Fibroblast of lung (primary cell): ENCODE measurements around the gene THPO. TPM values are rescaled to one million over a fixed set of nuclear protein-coding genes. Genes with fewer than 3 reads are reported as not detected.
A peak's percentile ranks its signal among the peaks of the same experiment; 100 is the strongest.

Source experiments
- DNase-seq, 2 donors: peaks; one replicate each; pipeline versions ENCODE4 v3.0.0 to v3.0.0-alpha.2; 2010; ENCODE audit warnings: low read depth in 2 of 2
- H2AFZ ChIP-seq: 2 replicates; pipeline ENCODE4 v1.5.1; 2012; ENCODE audit warnings: low read length, control low read depth, inconsistent platforms
- H3K27ac ChIP-seq: 2 replicates; pipeline ENCODE4 v1.5.1; 2011; ENCODE audit warnings: low read length, control low read depth; ENCODE audit not compliant: insufficient read depth
- H3K27me3 ChIP-seq: 2 replicates; pipeline ENCODE4 v1.5.1; 2011; ENCODE audit warnings: mild to moderate bottlenecking, low read length; ENCODE audit not compliant: control insufficient read depth, insufficient read depth
- H3K36me3 ChIP-seq: 2 replicates; pipeline ENCODE4 v1.5.1; 2011; ENCODE audit warnings: low read length; ENCODE audit not compliant: control insufficient read depth, insufficient read depth
- H3K4me1 ChIP-seq: 2 replicates; pipeline ENCODE4 v1.5.1; 2011; ENCODE audit warnings: low read length; ENCODE audit not compliant: control insufficient read depth, insufficient read depth; ENCODE audit errors: extremely low read depth
- H3K4me2 ChIP-seq: 2 replicates; pipeline ENCODE4 v1.5.1; 2011; ENCODE audit warnings: low read length, control low read depth; ENCODE audit not compliant: insufficient read depth; ENCODE audit errors: extremely low read depth
- H3K4me3 ChIP-seq, 4 experiments: fragments of 200-600 bp in 1 of 4; sonication (generic) in 1 of 4; replicated peaks in 1 of 4; 2 replicates each; pipeline ENCODE4 v1.5.1; 2011 to 2016; ENCODE audit warnings: low read length in 4 of 4, low read depth in 3 of 4, mild to moderate bottlenecking in 3 of 4, control low read depth in 2 of 4, inconsistent platforms in 1 of 4, mixed read lengths in 1 of 4; ENCODE audit not compliant: insufficient read depth in 1 of 4; ENCODE audit errors: control extremely low read depth in 1 of 4
- H3K79me2 ChIP-seq: 2 replicates; pipeline ENCODE4 v1.5.1; 2012; ENCODE audit warnings: mild to moderate bottlenecking, low read length, inconsistent platforms; ENCODE audit not compliant: control insufficient read depth, insufficient read depth
- H3K9ac ChIP-seq: 2 replicates; pipeline ENCODE4 v1.5.1; 2011; ENCODE audit warnings: mild to moderate bottlenecking, low read length, control low read depth; ENCODE audit not compliant: insufficient read depth
- H3K9me3 ChIP-seq: 2 replicates; pipeline ENCODE4 v1.5.1; 2012; ENCODE audit warnings: low read depth, low read length; ENCODE audit not compliant: control insufficient read depth, insufficient read depth
- H4K20me1 ChIP-seq: 2 replicates; pipeline ENCODE4 v1.5.1; 2011; ENCODE audit warnings: low read length; ENCODE audit not compliant: control insufficient read depth, insufficient read depth; ENCODE audit errors: extremely low read depth
- CTCF ChIP-seq, 2 donors: IDR thresholded peaks in 1 of 2; conservative IDR thresholded peaks in 1 of 2; 1 replicate in 1 of 2; 2 replicates in 1 of 2; pipeline ENCODE4 v1.5.1; 2011 to 2012; ENCODE audit warnings: low read length in 2 of 2, control low read depth in 1 of 2, inconsistent platforms in 1 of 2, low read depth in 1 of 2, mild to moderate bottlenecking in 1 of 2
- EZH2 ChIP-seq: IDR thresholded peaks from 2 replicates; pipeline ENCODE4 v1.5.1; 2012; ENCODE audit warnings: low read length, control low read depth, mild to moderate bottlenecking; ENCODE audit errors: missing control alignments
- polyA plus RNA-seq, 2 donors: library from polyadenylated mRNA; depleted of rRNA in 1 of 2; stranded (reverse) in 1 of 2; unstranded in 1 of 2; fragments of >200 nt; gene quantifications; 2 replicates each; pipeline ENCODE4 v1.2.1, GENCODE V29; 2011 to 2012; ENCODE audit warnings: missing spikeins in 1 of 2
- total RNA-seq: library from RNA; depleted of rRNA; stranded (reverse); fragments of >200 nt; gene quantifications from 2 replicates; pipeline ENCODE4 v1.2.1, GENCODE V29; 2014

The THPO gene
- total and polyA plus RNA-seq, 2 donors (not counting 1 experiment from before 2014, with no cell fraction given) = 0.27 to 0.50 TPM

DNA sequence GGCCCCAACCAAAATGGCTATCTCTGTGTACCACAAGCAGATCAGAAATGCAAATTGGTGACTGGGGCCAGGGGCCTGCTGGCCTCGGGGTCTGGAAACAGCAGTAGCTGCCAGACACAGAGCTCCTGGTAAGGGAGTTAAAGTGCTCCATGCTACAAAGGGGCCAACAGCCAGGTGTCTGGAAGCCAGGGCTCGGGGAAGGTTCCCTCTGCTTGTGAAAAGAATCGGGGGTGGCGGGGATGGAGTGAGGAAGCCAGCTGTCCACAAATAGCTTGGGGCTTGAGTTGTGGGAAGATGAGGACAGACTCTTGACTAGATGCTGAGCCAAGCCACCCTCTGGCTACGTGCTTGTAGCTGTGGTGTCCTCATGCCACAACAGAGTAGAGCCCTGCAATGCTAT lies 41.2 kb upstream of the THPO start:
- Histone ChIP-seq H3K4me1 (no peaks in the 10 kb centered on the region), H3K9ac (no peak overlapping the region), H3K36me3 (no peaks in the 10 kb centered on the region), H3K27ac (no peak overlapping the region), H3K4me3 (no peak overlapping the region), H3K27me3 (no peaks in the 10 kb centered on the region), H3K9me3 (no peaks in the 10 kb centered on the region), H3K79me2 (no peaks in the 10 kb centered on the region), H2AFZ (no peak overlapping the region), H3K4me2 (no peak overlapping the region), H4K20me1 (no peaks in the 10 kb centered on the region)
- TF ChIP-seq CTCF (conservative IDR thresholded peaks at IDR 0.05 in 1 of 2, IDR thresholded peaks at IDR 0.05 in 1 of 2; ENCODE audit: low read depth in 1 of 2, low read length in 2 of 2) (no peak), EZH2 (no peak)
- DNase-seq = no peak

DNA sequence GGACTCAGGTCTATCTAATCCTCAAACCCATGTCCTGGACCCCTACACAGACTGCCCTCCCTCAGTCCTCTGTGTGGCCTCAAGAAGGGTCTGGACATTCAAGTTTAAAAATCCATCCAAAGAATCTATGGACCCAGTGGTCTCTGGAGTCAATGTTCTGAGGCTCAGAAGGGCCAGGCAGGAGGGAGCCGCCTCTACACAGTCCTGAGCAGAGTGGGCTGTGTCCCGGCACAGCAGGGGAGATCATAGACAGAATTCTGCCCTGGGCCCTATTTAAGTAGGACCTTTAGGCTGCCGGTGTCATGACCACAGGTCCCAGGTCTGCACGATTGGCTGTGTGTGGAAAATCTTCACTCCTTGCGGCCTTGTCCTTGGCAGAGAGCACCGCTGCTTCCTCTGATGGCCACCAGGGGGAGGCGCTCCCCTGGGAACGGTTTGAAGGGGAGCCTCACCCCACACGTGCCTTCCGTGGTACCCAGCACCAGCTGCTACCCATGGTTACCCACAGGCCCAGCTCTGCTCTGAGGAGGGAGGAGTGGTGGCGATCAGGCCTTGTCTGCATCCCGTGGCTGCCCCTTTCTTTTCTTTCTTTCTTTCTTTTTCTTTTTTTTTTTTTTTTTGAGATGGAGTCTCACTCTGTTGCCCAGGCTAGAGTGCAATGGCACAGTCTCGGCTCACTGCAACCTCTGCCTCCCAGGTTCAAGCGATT lies 39.8 kb upstream of the THPO start:
- TF ChIP-seq EZH2 = no peak
- TF ChIP-seq CTCF (conservative IDR thresholded peaks at IDR 0.05 in 1 of 2, IDR thresholded peaks at IDR 0.05 in 1 of 2; ENCODE audit: low read depth in 1 of 2, low read length in 2 of 2) = peak; percentile 94
- no peak overlapping the region for H2AFZ ChIP-seq
- no peak overlapping the region for H3K27ac ChIP-seq
- no peak overlapping the region for H3K4me3 ChIP-seq
- H3K79me2 ChIP-seq = no peaks in the 10 kb centered on the region
- H4K20me1 ChIP-seq = no peaks in the 10 kb centered on the region
- no peak overlapping the region for H3K4me2 ChIP-seq
- H3K9ac ChIP-seq = no peak overlapping the region
- H3K36me3 ChIP-seq = no peaks in the 10 kb centered on the region
- peak; percentile 43 to 57 for DNase-seq
- no peaks in the 10 kb centered on the region for H3K4me1 ChIP-seq
- H3K9me3 ChIP-seq = no peaks in the 10 kb centered on the region
- no peaks in the 10 kb centered on the region for H3K27me3 ChIP-seq

DNA sequence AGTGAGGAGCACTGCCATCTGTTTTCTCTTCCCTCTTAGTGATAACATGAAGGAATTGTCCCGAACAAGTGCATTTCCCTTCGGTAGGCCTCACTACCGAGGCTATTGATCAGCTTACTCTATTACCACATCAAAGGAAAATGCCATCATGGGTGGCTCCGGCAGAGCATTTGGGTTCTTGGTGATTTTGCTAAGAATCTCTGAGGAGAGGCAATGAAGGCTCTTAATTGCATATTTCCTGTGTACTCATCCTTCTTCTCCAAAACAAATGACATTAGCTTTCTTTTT lies 37.1 kb upstream of the THPO start:
- Histone ChIP-seq H3K4me3 (no peak overlapping the region), H3K9ac (no peak overlapping the region), H3K79me2 (no peaks in the 10 kb centered on the region), H2AFZ (no peak overlapping the region), H3K9me3 (no peaks in the 10 kb centered on the region), H3K4me1 (no peaks in the 10 kb centered on the region), H3K27me3 (no peaks in the 10 kb centered on the region), H3K27ac (no peak overlapping the region), H3K4me2 (no peak overlapping the region), H4K20me1 (no peaks in the 10 kb centered on the region), H3K36me3 (no peaks in the 10 kb centered on the region)
- no peak for DNase-seq
- TF ChIP-seq CTCF (conservative IDR thresholded peaks at IDR 0.05 in 1 of 2, IDR thresholded peaks at IDR 0.05 in 1 of 2; ENCODE audit: low read depth in 1 of 2, low read length in 2 of 2) (no peak), EZH2 (no peak)
